Progenitor cell of endocrine pancreas (in vitro differentiated cells): ENCODE results near the gene SPOCK1. TPM values are rescaled to one million over a fixed set of nuclear protein-coding genes. Genes with fewer than 3 reads are reported as not detected.

Source experiments
- DNase-seq: peaks from one replicate; pipeline ENCODE4 v3.0.0; 2021; ENCODE audit warnings: low spot score; ENCODE audit not compliant: unreplicated experiment
- H3K27ac Mint-ChIP-seq: 2 replicates; pipeline ENCODE4 v1.8.0; 2021; ENCODE audit warnings: mild to moderate bottlenecking, moderate library complexity, mixed read lengths
- H3K27me3 Mint-ChIP-seq: 2 replicates; pipeline ENCODE4 v1.8.0; 2021; ENCODE audit warnings: mixed read lengths
- H3K36me3 Mint-ChIP-seq: 2 replicates; pipeline ENCODE4 v1.8.0; 2022; ENCODE audit warnings: mixed read lengths; ENCODE audit not compliant: insufficient read depth
- H3K4me1 Mint-ChIP-seq: 2 replicates; pipeline ENCODE4 v1.8.0; 2021; ENCODE audit warnings: low read depth, mixed read lengths
- H3K4me3 Mint-ChIP-seq: 2 replicates; pipeline ENCODE4 v1.8.0; 2021; ENCODE audit warnings: low read depth, mild to moderate bottlenecking, moderate library complexity, mixed read lengths
- H3K9me3 Mint-ChIP-seq: 2 replicates; pipeline ENCODE4 v1.8.0; 2021; ENCODE audit warnings: low read depth, mixed read lengths
- CTCF ChIP-seq: fragments of 200-600 bp; sonication (generic); IDR thresholded peaks from one replicate; pipeline ENCODE4 v1.5.0; 2021; ENCODE audit warnings: antibody characterized with exemption, mild to moderate bottlenecking; ENCODE audit not compliant: unreplicated experiment
- total RNA-seq: library from RNA; stranded (reverse); gene quantifications from 2 replicates; pipeline ENCODE4 v1.2.1, GENCODE V29; 2021

Gene SPOCK1
- total RNA-seq, 1 donor from 2014 or later = 41.4 TPM

GRCh38 chr5:137200906-137201700 lies 298.0 kb downstream of the SPOCK1 start:
- TF ChIP-seq CTCF = no peak
- no peak for DNase-seq

GRCh38 chr5:137199966-137200365 lies 299.2 kb downstream of the SPOCK1 start:
- Mint-ChIP-seq H3K36me3 (no peaks in the 10 kb centered on the region), H3K9me3 (no peaks in the 10 kb centered on the region), H3K4me3 (no peak overlapping the region), H3K27ac (no peak overlapping the region), H3K4me1 (peaks cover 8% of the 10 kb centered on the region), H3K27me3 (peaks cover 27% of the 10 kb centered on the region)
- no peak for DNase-seq
- no peak for TF ChIP-seq CTCF

More at GRCh38 chr5:137200906-137201700, 298.0 kb downstream of the SPOCK1 start:
- no peaks in the 10 kb centered on the region for H3K36me3 Mint-ChIP-seq
- H3K27ac Mint-ChIP-seq = no peak overlapping the region
- peaks cover 8% of the 10 kb centered on the region for H3K4me1 Mint-ChIP-seq
- H3K9me3 Mint-ChIP-seq = no peaks in the 10 kb centered on the region
- no peak overlapping the region for H3K4me3 Mint-ChIP-seq
- peaks cover 32% of the 10 kb centered on the region for H3K27me3 Mint-ChIP-seq

- H3K4me3 Mint-ChIP-seq = no peak overlapping the region
- H3K4me1 Mint-ChIP-seq = peaks cover 8% of the 10 kb centered on the region
- no peak for TF ChIP-seq CTCF
- no peak overlapping the region for H3K27ac Mint-ChIP-seq
- no peaks in the 10 kb centered on the region for H3K36me3 Mint-ChIP-seq
- DNase-seq = no peak
- no peaks in the 10 kb centered on the region for H3K9me3 Mint-ChIP-seq
- peaks cover 24% of the 10 kb centered on the region for H3K27me3 Mint-ChIP-seq
Observed at GRCh38 chr5:137199201-137199600, 299.9 kb downstream of the SPOCK1 start.

- Mint-ChIP-seq H3K9me3 (no peaks in the 10 kb centered on the region), H3K4me1 (no peaks in the 10 kb centered on the region), H3K4me3 (no peak overlapping the region), H3K36me3 (no peaks in the 10 kb centered on the region), H3K27ac (no peak overlapping the region), H3K27me3 (peaks cover 36% of the 10 kb centered on the region)
- DNase-seq = no peak
- no peak for TF ChIP-seq CTCF
Observed at GRCh38 chr5:137195483-137195882, 303.6 kb downstream of the SPOCK1 start.

GRCh38 chr5:137194300-137194699 lies 304.8 kb downstream of the SPOCK1 start:
- Mint-ChIP-seq H3K27me3 (peaks cover 26% of the 10 kb centered on the region), H3K4me1 (no peaks in the 10 kb centered on the region), H3K27ac (no peak overlapping the region), H3K36me3 (no peaks in the 10 kb centered on the region), H3K4me3 (no peak overlapping the region), H3K9me3 (no peaks in the 10 kb centered on the region)
- no peak for TF ChIP-seq CTCF
- no peak for DNase-seq
